Measurements from ENCODE around the gene PPCDC. TPM values are rescaled to one million over a fixed set of nuclear protein-coding genes. Genes with fewer than 3 reads are reported as not detected.

The PPCDC gene
- total RNA-seq, 1 donor from 2014 or later = 13.5 TPM

DNA sequence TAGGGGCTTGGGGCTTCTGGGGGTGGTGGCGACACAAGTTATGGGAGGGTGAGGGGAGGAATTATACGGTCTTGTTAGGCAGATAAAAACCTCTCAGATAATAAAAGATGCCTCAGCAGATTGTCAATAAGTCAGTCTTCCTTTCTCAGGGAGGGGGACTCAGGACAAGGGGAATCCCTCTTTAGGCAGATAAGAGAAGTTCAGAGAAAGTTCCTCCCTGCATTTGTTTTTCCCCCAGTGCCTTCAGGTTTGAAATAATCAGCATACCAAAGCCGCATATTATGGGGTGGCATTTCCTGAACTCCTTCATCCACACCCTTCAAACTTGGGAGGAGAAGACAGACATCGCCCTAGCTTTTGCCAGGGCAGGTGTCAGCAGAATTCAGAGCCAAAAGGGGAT, 8.5 kb downstream of the PPCDC start:
- Mint-ChIP-seq H3K36me3 (ENCODE audit: low read depth) (peaks cover 2% of the 10 kb centered on the region), H3K27me3 (no peaks in the 10 kb centered on the region), H3K27ac (no peak overlapping the region), H3K4me3 (no peak overlapping the region), H3K4me1 (peaks cover 20% of the 10 kb centered on the region), H3K9me3 (no peaks in the 10 kb centered on the region)
- TF ChIP-seq, protein P1, sequence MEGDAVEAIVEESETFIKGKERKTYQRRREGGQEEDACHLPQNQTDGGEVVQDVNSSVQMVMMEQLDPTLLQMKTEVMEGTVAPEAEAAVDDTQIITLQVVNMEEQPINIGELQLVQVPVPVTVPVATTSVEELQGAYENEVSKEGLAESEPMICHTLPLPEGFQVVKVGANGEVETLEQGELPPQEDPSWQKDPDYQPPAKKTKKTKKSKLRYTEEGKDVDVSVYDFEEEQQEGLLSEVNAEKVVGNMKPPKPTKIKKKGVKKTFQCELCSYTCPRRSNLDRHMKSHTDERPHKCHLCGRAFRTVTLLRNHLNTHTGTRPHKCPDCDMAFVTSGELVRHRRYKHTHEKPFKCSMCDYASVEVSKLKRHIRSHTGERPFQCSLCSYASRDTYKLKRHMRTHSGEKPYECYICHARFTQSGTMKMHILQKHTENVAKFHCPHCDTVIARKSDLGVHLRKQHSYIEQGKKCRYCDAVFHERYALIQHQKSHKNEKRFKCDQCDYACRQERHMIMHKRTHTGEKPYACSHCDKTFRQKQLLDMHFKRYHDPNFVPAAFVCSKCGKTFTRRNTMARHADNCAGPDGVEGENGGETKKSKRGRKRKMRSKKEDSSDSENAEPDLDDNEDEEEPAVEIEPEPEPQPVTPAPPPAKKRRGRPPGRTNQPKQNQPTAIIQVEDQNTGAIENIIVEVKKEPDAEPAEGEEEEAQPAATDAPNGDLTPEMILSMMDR (IDR thresholded peaks at IDR 0.05) = no peak
- no peak for DNase-seq
- intact Hi-C loops (cut with micrococcal nuclease) = no loop called here
- no peak for ATAC-seq (ENCODE audit: low read depth)
- ChIA-PET CTCF (interaction anchor here (1.3 to 4.0 kb wide), 2 partner anchors 11 to 173 kb away, joined by 5 to 62 read pairs; no protein-coding TSS in a partner anchor), POLR2A (interaction anchor here (0.8 to 2.1 kb wide), 4 partner anchors 11 to 172 kb away, joined by 3 to 6 read pairs (median 5); partner anchors contain the start of gene C15orf39)

DNA sequence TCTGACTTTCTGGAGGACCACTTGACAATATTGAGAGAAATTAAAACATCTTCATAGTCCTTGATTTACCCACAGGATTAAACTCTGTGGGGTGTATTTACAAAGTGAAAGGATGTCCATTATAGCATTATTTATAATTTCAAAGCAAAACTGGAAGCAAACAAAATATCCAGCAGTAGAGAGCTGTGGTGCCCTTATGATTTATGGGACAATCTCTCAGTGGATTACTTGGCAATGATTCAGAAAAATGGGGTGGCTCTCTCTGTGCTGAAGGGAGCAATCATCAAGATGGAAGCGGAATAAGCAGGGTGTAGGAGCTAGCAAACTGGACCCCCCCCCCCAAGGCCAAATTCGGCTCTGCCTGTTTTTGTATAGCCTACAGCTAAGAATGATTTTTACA, 9.0 kb downstream of the PPCDC start:
- Mint-ChIP-seq H3K4me3 (no peak overlapping the region), H3K9me3 (no peaks in the 10 kb centered on the region), H3K27me3 (no peaks in the 10 kb centered on the region), H3K36me3 (ENCODE audit: low read depth) (peaks cover 2% of the 10 kb centered on the region), H3K4me1 (peaks cover 20% of the 10 kb centered on the region), H3K27ac (no peak overlapping the region)
- no peak for DNase-seq
- no peak for ATAC-seq (ENCODE audit: low read depth)
- TF ChIP-seq, protein P1 (IDR thresholded peaks at IDR 0.05) = no peak
- CTCF ChIA-PET = interaction anchor here (1.3 kb wide), 1 partner anchor 10 kb away, joined by 5 read pairs; no protein-coding TSS in a partner anchor
- POLR2A ChIA-PET = interaction anchor here (0.8 to 2.1 kb wide), 3 partner anchors 18 to 172 kb away, joined by 5 to 6 read pairs (median 5); partner anchors contain the start of gene C15orf39
- intact Hi-C loops (cut with micrococcal nuclease) = no loop called here

DNA sequence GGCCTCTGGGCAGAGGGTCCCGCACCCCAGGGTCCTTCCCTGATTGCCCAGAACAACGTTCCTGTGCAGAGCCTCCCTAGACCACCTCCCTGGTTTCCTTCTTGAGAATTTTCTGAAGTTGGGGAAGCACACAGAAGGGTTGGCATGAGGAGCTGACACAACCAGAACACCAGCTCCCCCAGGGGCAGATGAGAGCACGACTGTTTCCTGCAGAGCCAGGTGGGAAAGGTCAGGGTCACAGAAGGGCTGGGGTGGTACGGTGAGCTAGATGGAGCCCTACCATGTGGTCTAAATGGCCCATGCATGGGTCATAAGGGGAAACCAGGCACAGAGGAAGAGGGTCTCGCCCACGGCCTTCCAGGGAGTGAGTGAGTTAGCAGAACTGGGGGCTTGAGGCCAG, 10.4 kb downstream of the PPCDC start:
- Mint-ChIP-seq H3K9me3 (no peaks in the 10 kb centered on the region), H3K27me3 (no peaks in the 10 kb centered on the region), H3K4me3 (no peak overlapping the region), H3K36me3 (ENCODE audit: low read depth) (peaks cover 2% of the 10 kb centered on the region), H3K4me1 (peaks cover 23% of the 10 kb centered on the region), H3K27ac (no peak overlapping the region)
- POLR2A ChIA-PET = interaction anchor here (1.0 to 1.2 kb wide), 2 partner anchors 9 to 10 kb away, joined by 3 to 5 read pairs; no protein-coding TSS in a partner anchor
- intact Hi-C loops (cut with micrococcal nuclease) = no loop called here
- DNase-seq (no peak), ATAC-seq (ENCODE audit: low read depth) (no peak)
- CTCF ChIA-PET = interaction anchor here (1.0 to 2.9 kb wide), 5 partner anchors 9 to 170 kb away, joined by 3 to 18 read pairs (median 4); partner anchors contain the start of gene C15orf39
- TF ChIP-seq, protein P1 (IDR thresholded peaks at IDR 0.05) = no peak

- H3K36me3 Mint-ChIP-seq (ENCODE audit: low read depth) = no peaks in the 10 kb centered on the region
- TF ChIP-seq, protein P1 (IDR thresholded peaks at IDR 0.05) = no peak
- H3K4me1 Mint-ChIP-seq = peaks cover 20% of the 10 kb centered on the region
- ChIA-PET CTCF (interaction anchor here (1.1 to 2.9 kb wide), 3 partner anchors 8 to 170 kb away, joined by 4 to 18 read pairs (median 7); partner anchors contain the start of gene C15orf39), POLR2A (interaction anchor here (1.0 to 1.3 kb wide), 3 partner anchors 8 to 181 kb away, joined by 3 to 5 read pairs (median 3); no protein-coding TSS in a partner anchor)
- no peak overlapping the region for H3K4me3 Mint-ChIP-seq
- H3K9me3 Mint-ChIP-seq = no peaks in the 10 kb centered on the region
- no peak for DNase-seq
- no peak for ATAC-seq (ENCODE audit: low read depth)
- no peaks in the 10 kb centered on the region for H3K27me3 Mint-ChIP-seq
- intact Hi-C loops (cut with micrococcal nuclease) = no loop called here
- H3K27ac Mint-ChIP-seq = no peak overlapping the region
These were observed 11.2 kb downstream of the PPCDC start for GRCh38 chr15:75034615-75035014.

DNA sequence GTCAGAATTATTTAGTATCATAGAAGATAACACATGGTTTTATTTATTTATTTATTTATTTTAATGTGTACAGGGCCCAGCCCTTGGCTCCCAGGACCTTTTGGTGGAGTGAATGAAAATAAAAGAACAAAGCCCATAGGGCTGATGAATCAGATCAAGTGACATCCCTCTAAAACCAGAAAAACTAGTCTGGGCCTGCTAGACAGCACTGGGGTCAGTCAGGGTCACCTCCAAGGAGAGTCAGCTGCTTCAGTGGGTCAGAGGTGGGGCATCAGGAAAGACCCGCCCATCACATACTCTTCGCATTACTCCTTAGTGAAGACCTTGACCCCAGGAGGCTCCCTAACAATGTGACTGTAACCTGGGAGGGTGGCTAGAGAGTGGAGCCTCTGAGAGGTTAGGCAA, 12.8 kb downstream of the PPCDC start:
- Mint-ChIP-seq H3K4me3 (no peak overlapping the region), H3K27ac (no peak overlapping the region), H3K4me1 (peaks cover 20% of the 10 kb centered on the region), H3K9me3 (no peaks in the 10 kb centered on the region), H3K27me3 (no peaks in the 10 kb centered on the region), H3K36me3 (ENCODE audit: low read depth) (no peaks in the 10 kb centered on the region)
- TF ChIP-seq, protein P1 (IDR thresholded peaks at IDR 0.05) = no peak
- ATAC-seq (ENCODE audit: low read depth) (no peak), DNase-seq (no peak)
- POLR2A ChIA-PET = interaction anchor here (1.0 to 1.7 kb wide), 2 partner anchors 165 to 168 kb away, joined by 3 to 7 read pairs; partner anchors contain the start of gene C15orf39
- CTCF ChIA-PET = interaction anchor here (0.9 to 2.5 kb wide), 2 partner anchors 167 to 170 kb away, joined by 3 to 10 read pairs; no protein-coding TSS in a partner anchor
- intact Hi-C loops (cut with micrococcal nuclease) = no loop called here
